Activated CD4-positive, alpha-beta T cell treated with anti-CD3 and anti-CD28 coated beads, Interleukin-2, amount 10 ng/mL, durations not matched to agents 7 days and 5 days (primary cell): ENCODE results near the gene ZNF311. TPM values are rescaled to one million over a fixed set of nuclear protein-coding genes. Genes with fewer than 3 reads are reported as not detected.

Experiments
- total RNA-seq, 2 experiments: library from RNA; stranded (reverse); gene quantifications; one replicate each; pipeline ENCODE4 v1.2.3, GENCODE V29; 2021

The ZNF311 gene
- total RNA-seq, 2 experiments from 2014 or later, result 0.55 to 0.65 TPM

Other genes with a start within 250 kb of the ZNF311 start
- 10 to 100 TPM; 63.1 to 66.6 TPM for gene TRIM27, start 81.3 kb downstream of the ZNF311 start, total RNA-seq
- not detected for gene OR2W1, start 39.9 kb upstream of the ZNF311 start, total RNA-seq
- not detected for gene OR2B3, start 82.0 kb upstream of the ZNF311 start, total RNA-seq
- gene OR2J1, start 94.2 kb upstream of the ZNF311 start, total RNA-seq, result not detected
- not detected for gene OR2J3, start 102.7 kb upstream of the ZNF311 start, total RNA-seq
- not detected for gene OR2J2, start 165.6 kb upstream of the ZNF311 start, total RNA-seq